Measurements from ENCODE around the gene CDC27.
A peak's percentile ranks its signal among the peaks of the same experiment; 100 is the strongest.
"Not testable (repeated sequence)": the region's sequence is repeated elsewhere in the genome, so short reads cannot be mapped to it uniquely, and the experiment has no call there.

Gene CDC27

DNA sequence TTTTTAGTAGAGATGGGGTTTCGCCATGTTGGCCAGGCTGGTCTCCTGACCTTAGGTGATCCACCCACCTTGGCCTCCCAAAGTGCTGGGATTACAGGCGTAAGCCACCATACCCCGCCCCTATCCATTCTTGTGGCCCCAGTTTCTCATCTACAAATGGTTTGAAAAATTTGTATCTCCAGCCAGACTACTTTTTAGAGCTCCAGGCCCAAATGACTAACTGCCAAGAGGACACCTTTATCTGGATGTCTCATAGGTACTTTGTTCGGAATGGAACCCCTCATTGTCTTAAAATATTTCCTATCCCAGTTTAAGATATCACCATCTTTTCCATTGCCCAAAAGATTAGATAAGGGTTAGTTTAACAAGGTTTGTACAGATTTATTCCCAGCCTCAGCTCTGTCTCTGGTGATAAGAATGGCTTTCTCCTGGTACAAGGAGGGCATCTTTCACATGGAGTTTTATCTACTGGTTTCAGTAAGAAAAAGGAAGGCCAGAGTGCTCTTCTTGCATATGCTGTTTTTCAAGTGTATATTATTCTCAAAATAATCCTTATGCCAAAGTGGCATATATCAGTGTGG lies 4.9 kb upstream of the CDC27 start:
- no peak for DNase-seq (ENCODE audit: low spot score)

DNA sequence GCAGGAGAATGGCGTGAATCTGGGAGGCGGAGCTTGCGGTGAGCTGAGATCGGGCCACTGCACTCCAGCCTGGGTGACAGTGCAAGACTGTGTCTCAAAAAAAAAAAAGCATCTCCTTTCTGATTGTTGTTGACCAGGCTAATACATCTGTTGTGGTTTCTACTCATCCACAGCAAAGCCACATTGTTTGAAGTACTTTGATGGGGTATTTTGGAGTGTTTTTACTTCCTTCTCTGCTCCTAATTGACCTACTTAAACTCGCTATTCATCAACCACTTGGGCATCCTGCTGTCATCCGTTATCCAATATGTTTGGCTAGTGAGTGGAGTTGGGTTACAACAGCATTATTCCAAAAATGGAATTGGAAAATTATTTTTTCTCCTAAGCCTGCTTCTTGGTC lies 3.5 kb upstream of the CDC27 start:
- peak; percentile 20 for DNase-seq (ENCODE audit: low spot score)

DNA sequence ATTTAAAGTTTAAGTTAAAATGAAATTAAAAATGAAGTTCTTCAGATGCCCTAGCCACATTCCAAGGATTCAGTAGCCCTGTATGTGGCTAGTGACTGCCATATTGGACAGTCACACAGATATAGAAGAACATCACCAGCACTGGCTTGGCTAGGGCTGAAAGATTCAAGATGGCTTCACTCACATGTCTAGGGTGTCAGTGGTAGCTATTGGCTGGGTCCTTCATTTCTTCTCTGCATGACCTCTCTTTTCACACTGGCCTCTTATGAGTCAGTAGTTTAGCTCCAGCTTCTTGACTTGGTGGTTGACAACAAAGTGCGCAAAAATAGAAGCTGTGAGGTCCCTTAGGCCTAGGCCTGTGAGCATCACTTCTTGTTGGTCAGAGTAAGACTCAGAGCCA lies 1.7 kb upstream of the CDC27 start:
- DNase-seq (ENCODE audit: low spot score) = no peak

DNA sequence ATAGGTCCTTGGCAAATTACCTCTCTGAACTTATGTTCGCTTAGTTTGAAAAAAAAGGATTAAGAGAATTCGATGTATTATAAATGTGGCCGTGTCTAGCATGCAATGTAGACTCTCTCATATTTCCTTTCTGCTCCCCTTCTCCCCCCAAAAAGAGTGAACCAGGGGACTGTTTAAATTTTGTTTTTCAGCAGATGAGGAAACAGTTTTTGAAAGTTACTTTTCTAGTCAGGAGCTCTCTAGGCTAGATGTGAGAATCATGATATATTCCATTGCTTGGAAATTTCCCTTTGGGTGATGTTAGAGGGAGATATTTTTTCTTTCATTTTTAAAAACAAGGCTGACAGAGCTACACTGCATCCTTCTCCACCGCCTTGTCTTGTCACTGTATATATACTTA lies 1.1 kb upstream of the CDC27 start:
- no peak for DNase-seq (ENCODE audit: low spot score)

DNA sequence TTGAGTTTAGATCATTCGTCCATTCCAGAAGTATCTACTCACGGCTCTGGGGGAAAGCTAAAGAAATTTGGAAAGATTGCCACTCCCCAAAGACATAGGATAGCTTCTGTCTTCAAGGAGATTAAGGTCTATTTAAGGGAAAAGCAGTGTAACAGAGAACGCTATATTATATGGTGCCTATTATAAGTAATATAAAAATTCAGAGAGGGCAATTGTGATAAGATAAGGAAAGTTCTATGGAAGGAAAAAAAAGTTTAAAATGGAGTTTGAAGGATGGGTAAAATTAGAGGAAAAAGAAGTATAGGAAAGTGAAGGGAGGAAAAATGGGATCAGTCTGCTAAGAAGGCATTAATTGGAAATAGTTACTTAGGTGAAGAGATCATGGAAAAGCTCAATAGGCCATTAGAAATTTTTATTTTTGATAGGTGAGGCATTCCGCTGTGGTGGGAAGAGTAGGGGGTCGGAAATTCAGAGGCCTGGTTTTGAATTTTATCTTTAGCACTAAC lies 690 bp upstream of the CDC27 start:
- no peak for DNase-seq (ENCODE audit: low spot score)

DNA sequence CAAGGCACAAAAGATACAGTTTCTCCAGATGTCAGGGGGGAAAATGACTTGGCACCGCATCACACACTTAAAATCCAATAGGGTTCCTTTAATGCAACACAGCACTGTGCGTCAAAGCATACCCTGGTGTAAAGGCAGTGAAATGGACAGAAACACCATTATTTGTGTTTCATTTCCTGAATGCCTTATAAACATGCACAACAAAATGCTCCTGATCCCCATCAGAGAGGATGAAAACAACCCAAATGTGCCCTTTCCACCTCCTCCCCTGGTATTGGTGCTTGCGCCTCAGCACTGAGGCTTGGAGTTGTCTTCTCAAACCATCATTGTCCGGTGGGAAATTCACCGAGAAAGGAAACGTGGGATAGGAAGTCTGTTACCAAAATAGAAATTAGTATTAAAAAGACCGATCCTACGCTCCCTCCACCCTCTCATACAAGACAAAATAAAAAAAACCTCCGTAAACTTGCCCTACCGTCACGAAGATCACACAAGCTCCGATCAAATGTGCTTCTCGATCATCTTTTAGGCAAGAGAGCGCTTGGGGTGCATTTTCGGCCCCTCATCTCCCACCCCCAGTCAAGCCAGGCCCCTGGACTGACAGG lies 722 bp downstream of the CDC27 start:
- DNase-seq (ENCODE audit: low spot score) = no peak

DNA sequence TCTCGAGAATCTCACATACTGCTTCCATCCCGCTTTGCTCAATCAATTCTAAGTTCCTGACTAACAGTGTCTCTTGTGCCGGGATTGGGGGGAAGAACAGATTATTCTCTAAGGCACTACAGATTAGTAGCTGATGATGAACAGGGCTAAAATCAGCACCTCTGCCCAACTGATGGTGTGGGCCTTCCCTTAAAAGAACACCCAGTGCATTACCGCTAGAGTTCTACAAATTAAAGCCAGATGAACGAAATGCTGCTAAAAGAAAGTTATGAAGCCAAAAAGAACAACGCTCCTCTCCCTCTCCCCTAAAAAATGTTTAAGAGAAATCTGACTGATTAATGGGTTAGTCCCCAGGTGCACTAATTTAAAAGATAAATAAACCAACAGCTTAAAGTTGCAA lies 4.4 kb downstream of the CDC27 start:
- DNase-seq (ENCODE audit: low spot score) = no peak

DNA sequence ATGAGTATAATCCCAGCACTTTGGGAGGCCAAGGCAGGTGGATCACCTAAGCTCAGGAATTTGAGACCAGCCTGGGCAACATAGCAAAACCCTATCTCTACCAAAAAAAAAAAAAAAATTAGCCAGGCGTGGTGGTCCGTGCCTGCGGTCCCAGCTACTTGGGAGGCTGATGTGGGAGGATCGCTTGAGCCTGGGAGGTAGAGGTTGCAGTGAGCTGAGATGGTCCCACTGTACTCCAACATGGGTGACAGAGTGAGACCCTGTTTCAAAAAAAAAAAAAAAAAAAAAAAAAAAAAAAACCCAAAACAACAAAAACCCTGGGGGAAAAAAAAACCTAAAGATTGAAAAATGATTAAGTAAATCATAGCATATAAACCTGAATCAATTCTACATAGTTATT lies 8.1 kb downstream of the CDC27 start:
- not testable (repeated sequence) for DNase-seq (ENCODE audit: low spot score)

DNA sequence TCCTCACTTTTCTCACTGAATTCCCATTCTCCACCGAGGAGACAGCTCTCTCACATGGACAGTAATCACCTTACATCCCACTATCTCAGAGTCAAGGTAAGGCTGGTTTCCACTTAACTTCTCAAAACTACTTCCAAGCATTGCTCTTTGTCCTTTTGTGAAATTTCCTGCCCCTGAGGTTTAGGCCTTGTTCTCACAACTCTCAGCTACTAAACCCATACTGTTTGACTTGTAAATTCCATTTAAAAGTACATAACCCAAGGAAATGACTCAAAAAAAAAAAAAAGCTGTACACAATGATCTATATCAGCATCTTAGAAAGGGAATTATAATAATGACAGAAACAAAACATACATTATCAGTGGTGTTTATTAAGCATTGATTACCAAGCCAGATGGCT lies 8.8 kb downstream of the CDC27 start:
- DNase-seq (ENCODE audit: low spot score) = no peak

DNA sequence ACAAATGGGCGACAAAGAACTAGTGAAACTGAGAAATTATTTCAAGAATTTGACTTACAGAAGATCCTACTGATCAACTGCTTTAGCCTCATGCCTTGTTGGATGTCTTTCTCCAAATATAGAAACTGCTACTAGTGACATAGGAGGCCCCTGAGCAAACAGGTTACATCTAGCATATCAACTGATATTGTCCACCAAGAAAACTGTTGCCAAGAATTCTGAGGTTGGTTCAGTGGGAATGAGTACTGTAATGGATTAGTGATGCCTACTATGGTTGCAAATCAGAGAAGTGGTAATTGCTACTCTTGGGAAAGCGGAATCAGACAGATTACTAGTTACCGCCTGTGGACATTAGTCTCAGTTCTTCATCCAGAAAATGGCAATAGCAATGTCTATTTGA lies 10.0 kb downstream of the CDC27 start:
- DNase-seq (ENCODE audit: low spot score) = no peak

DNA sequence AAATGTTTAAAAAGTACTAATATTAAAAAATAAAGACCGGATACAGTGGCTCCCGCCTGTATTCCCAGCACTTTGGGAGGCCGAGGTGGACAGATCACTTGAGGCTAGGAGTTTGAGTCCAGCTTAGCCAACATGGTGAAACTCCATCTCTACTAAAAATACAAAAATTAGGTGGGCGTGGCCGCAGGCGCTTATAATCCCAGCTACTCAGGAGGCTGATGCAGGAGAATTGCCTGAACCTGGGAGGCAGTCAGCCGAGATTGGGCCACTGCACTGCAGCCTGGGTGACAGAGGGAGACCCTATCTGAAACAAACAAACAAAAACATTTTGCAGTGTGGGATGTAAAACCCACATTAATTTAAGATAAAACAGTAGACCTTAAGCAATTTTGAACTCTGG lies 11.8 kb downstream of the CDC27 start:
- DNase-seq (ENCODE audit: low spot score) = no peak

DNA sequence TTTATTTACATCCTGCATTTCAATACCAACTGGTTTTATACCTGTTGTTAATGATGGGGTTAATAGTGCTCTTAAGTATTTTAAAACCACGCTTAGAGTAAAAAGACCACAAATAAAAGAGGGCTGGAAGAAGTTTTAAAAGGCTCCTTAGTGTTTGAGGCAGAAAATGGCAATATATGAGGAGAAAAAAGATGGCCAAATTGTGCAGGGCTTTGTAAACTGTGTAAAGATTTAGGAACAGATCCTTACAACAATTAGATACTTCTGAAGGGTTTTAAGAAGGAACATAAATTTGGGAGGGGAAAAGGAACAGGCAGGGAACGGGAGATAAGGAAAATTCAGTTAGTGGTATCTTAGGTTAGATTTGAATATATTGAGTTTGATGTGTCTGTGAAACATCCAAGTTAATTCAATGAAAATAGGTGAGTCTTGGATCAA lies 12.7 kb downstream of the CDC27 start:
- DNase-seq (ENCODE audit: low spot score) = no peak

DNA sequence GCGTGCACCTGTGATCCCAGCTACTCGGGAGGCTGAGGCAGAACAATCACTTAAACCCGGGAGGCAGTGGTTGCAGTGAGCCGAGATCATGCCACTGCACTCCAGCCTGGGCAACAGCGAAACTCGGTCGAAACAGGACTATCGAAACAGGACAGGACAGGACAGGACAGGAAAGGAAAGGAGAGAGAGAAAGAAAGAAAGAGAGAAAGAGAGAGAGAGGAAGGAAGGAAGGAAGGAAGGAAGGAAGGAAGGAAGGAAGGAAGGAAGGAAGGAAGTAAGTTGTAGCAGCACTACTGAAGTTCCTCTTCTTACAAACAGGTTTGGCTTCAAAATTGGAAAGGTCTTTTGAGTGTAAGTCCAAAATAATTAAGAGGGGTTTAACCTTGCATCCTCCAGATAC lies 14.3 kb downstream of the CDC27 start:
- not testable (repeated sequence) for DNase-seq (ENCODE audit: low spot score)

DNA sequence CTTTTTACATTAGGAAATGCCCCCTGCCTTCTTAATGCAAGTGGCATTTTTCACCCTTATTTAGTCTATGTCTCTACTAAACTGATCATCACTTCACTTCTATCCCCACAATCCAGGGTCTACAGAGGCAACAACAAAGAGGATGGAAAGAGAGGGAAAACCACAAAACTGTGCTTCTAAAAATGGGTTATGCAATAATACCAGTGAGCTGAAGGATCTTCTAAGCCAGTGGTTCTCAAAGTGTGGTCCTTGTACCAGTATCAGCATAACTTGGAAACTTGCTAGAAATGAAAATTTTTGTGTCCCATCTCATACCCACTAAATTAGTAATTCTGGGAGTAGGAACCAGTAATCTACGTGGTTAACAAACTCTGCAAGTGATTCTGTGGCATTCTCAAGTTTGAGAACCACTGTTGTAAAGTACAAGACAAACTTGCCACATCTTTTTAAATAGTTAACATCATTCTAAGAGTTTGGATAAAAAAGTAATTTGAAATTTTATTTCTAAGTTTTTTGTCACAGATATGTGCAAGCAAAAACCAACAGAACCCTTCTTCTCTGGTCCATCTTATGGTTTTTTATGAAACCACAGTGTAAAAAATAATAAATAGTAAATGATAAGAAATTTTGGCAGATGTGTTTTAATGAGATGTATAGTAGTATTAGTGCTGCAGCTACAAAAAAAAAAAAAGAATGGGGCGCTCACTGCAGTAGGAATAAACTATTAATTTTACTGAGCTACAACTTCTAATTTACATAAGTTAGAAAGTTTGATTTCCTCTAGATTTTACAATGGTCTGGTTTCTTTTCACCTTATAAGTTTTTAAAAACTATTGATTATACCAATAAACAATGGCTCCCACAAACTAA lies 16.2 kb downstream of the CDC27 start:
- no peak for DNase-seq (ENCODE audit: low spot score)

DNA sequence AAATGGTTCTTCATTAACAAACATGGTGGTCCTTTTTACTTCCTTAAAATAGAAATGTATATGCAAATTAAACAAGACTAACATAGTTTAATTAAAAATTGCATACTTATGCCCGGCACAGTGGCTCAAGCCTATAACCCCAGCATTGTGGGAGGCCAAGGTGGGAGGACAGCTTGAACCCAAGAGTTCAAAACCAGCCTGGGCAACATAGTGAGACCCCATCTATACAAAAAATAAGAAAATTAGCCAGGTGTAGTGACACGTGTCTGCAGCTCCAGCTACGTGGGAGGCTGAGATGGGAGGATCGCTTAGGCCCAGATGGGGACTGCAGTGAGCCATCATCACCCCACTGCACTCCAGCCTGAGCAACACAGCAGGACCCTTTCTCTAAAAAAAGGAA lies 18.4 kb downstream of the CDC27 start:
- DNase-seq (ENCODE audit: low spot score) = no peak

DNA sequence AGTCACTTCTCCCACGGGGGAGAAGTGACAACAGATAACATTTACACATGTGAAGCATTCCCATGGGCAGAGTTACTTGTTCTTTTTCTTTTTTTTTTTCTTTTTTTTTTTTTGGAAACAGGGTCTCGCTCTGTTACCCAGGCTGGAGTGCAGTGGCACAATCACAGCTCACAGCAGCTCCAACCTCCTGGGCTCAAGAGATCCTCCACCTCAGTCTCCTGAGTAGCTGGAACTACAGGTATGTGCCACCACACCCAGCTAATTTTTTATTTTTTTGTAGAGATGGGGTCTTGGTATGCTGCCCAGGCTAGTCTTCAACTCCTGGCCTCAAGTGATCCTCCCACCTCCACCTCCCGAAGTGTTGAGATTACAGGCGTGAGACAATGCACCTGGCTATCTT lies 20.2 kb downstream of the CDC27 start:
- DNase-seq (ENCODE audit: low spot score) = not testable (repeated sequence)

DNA sequence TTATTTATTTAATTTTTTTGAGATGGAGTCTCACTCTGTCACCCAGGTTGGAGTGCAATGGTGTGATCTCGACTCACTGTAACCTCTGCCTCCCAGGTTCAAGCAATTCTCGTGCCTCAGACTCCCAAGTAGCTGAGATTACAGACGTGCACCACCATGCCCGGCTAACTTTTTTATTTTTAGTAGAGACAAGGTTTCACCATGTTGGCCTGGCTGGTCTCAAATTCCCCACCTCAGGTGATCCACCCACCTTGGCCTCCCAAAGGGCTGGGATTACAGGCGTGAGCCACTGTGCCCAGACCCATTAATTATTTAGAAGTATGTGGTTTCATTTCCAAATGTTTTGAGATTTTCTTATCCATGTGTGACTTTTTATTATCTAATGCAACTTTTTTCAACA lies 22.2 kb downstream of the CDC27 start:
- DNase-seq (ENCODE audit: low spot score) = not testable (repeated sequence)

DNA sequence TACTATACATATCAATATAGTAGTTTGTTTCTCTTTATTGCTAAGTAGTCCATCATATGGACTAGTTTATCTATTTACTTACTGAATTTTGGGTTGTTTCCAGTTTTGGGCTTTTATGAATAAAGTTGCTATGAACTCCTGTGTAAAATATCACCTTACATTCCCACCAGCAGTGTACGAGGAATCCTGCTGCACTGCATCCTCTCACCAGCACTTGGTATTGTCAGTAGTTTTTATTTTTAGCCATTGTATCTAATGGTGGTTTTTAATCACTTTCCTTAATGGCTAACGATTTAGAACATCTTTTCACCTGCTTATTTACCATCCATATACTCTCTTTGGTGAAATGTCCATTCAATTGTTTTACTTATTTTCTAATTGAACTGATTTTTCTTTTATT lies 24.0 kb downstream of the CDC27 start:
- DNase-seq (ENCODE audit: low spot score) = no peak

DNA sequence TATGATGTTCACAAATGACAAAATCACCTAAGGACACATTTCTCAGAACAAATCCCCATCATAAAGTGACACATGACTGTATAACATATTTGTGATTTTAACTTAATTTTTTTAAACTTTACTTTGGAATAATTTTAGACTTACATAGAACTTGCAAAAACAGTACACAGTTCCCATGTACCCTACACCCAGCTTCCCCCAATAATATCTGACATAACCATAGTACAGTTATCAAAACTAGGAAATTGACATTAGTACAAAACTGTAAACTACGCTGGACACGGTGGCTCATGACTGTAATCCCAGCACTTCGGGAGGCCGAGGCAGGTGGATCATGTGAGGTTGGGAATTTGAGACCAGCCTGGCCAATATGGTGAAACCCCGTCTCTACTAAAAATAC lies 24.8 kb downstream of the CDC27 start:
- no peak for DNase-seq (ENCODE audit: low spot score)

DNA sequence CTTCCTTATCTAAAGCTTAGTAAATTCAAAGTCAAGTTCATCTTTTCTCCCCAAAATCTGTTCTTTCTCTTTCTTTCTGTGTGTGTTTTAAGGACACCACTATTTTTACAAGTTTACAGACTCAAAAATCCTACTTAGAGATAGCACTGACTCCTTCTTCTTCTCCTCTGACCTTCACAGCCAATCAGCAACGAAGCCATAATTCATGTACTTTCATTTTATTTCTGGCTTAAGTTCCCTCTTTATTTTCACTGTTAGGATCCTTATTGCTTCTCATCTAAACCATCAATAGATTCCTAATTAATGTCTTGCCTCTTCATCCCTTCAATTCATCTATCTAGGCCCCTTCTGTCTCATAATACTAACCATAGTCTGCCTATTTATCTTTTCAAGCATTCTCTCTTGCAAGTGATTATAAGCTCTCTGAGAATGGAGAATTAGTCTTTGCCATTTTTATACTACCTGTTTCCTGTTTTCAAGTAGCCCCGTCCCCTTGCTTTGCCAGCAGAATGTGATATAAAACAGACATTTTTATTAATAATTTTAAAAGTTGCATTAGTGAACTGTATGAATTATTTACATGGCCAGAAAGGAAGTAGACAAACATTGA lies 27.0 kb downstream of the CDC27 start:
- DNase-seq (ENCODE audit: low spot score) = no peak

DNA sequence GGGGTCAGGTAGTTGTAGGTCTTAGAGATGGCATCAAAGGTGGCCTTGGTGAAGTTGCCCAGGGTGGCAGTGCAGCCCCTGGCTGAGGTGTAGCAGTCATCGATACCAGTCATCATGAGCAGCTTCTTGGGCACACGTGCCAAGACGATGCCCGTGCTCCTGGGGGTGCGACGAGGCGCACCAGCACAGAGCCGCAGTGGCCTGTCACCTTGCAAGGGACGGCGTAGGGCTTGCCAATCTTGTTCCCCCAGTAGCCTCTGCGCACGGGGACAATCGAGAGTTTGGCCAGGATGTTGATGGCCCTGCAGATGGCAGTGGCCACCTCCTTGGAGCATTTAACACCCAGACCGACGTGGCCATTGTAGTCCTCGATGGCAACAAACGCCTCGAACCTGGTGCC lies 29.8 kb downstream of the CDC27 start:
- DNase-seq (ENCODE audit: low spot score) = no peak

DNA sequence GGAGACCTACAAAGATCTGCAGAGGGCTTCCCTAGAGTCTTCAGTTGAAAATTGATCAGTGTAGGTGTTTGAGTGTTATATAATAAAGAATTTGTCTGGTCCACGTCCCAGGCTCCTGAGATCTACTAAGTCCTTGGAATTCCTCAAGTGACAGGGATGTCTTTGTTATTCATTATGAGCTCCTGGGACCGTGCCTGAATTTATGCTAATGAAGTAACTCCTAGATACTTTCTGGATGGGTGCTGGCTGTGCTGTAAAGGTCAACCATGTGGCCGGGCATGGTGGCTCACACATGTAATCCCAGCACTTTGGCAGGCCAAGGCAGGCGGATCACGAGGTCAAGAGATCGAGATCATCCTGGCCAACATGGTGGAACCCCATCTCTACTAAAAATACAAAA lies 43.7 kb downstream of the CDC27 start:
- DNase-seq (ENCODE audit: low spot score) = no peak

DNA sequence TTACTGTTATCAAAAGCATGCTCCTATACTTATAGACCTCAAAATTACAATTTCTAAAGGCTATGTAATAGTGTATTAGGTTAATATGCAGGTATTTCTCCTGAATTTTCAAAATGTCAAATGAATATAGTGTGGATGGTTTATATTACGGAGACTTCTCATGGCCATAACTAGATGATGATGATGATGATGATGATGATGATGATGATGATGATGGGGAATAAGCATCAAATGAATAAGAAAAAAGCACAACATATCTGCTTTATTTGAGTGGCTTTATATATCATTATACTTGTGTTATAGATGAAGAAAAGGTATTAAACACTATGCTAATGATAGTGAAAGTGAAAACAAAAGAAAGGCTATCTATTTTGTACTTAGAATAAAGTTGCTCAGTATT lies 53.9 kb downstream of the CDC27 start:
- DNase-seq (ENCODE audit: low spot score) = no peak

All from CD4-positive, alpha-beta T cell treated with Interleukin-2 at 100 ng/mL for 4 hours (primary cell).